Muscle layer of duodenum (tissue), 2 donors: ENCODE results near the gene HSPH1.

Experiments
- H3K27ac ChIP-seq: one replicate; pipeline ENCODE4 v1.7.0; 2013; ENCODE audit warnings: mild to moderate bottlenecking, low read length
- H3K27me3 ChIP-seq: one replicate; pipeline ENCODE4 v1.7.0; 2013; ENCODE audit warnings: low read depth, mild to moderate bottlenecking, control low read depth, low read length
- H3K36me3 ChIP-seq, 2 donors: one replicate each; pipeline ENCODE4 v1.7.0; 2013; ENCODE audit warnings: low read length in 2 of 2, control low read depth in 1 of 2, mild to moderate bottlenecking in 1 of 2; ENCODE audit not compliant: insufficient read depth in 2 of 2, control insufficient read depth in 1 of 2
- H3K4me1 ChIP-seq, 2 donors: one replicate each; pipeline ENCODE4 v1.7.0; 2013; ENCODE audit warnings: low read length in 2 of 2, mild to moderate bottlenecking in 2 of 2, control low read depth in 1 of 2, moderate library complexity in 1 of 2; ENCODE audit not compliant: insufficient read depth in 2 of 2, control insufficient read depth in 1 of 2
- H3K4me3 ChIP-seq, 2 donors: one replicate each; pipeline ENCODE4 v1.7.0; 2013; ENCODE audit warnings: low read length in 2 of 2, low read depth in 1 of 2, mild to moderate bottlenecking in 1 of 2
- H3K9me3 ChIP-seq, 2 donors: one replicate each; pipeline ENCODE4 v1.7.0; 2013; ENCODE audit warnings: low read length in 2 of 2, control low read depth in 1 of 2, mild to moderate bottlenecking in 1 of 2; ENCODE audit not compliant: control insufficient read depth in 1 of 2
- donor health status: healthy.

Gene HSPH1

GRCh38 chr13:31093145-31093885 lies 68.4 kb downstream of the HSPH1 start:
- no peaks in the 10 kb centered on the region for H3K9me3 ChIP-seq
- H3K27me3 ChIP-seq: no peaks in the 10 kb centered on the region
- H3K27ac ChIP-seq: no peak overlapping the region
- H3K4me1 ChIP-seq: no peaks in the 10 kb centered on the region
- no peak overlapping the region for H3K4me3 ChIP-seq
- H3K36me3 ChIP-seq: no peaks in the 10 kb centered on the region

- no peaks in the 10 kb centered on the region for H3K4me1 ChIP-seq
- H3K4me3 ChIP-seq: no peak overlapping the region
- no peaks in the 10 kb centered on the region for H3K36me3 ChIP-seq
- H3K27ac ChIP-seq: no peak overlapping the region
- H3K9me3 ChIP-seq: no peaks in the 10 kb centered on the region
- H3K27me3 ChIP-seq: no peaks in the 10 kb centered on the region
These were observed 69.1 kb downstream of the HSPH1 start for GRCh38 chr13:31092646-31093045.

- no peaks in the 10 kb centered on the region for H3K36me3 ChIP-seq
- no peak overlapping the region for H3K27ac ChIP-seq
- no peak overlapping the region for H3K4me3 ChIP-seq
- H3K9me3 ChIP-seq: no peaks in the 10 kb centered on the region
- H3K27me3 ChIP-seq: no peaks in the 10 kb centered on the region
- H3K4me1 ChIP-seq: no peaks in the 10 kb centered on the region
These were observed 70.6 kb downstream of the HSPH1 start for GRCh38 chr13:31090961-31091624.

GRCh38 chr13:31090096-31090495 lies 71.6 kb downstream of the HSPH1 start:
- H3K9me3 ChIP-seq: no peaks in the 10 kb centered on the region
- H3K27me3 ChIP-seq: no peaks in the 10 kb centered on the region

GRCh38 chr13:31089649-31090048 lies 72.1 kb downstream of the HSPH1 start:
- no peaks in the 10 kb centered on the region for H3K9me3 ChIP-seq
- no peaks in the 10 kb centered on the region for H3K27me3 ChIP-seq
- no peak overlapping the region for H3K27ac ChIP-seq
- no peak overlapping the region for H3K4me3 ChIP-seq
- H3K4me1 ChIP-seq: no peaks in the 10 kb centered on the region
- H3K36me3 ChIP-seq: no peaks in the 10 kb centered on the region

More at GRCh38 chr13:31090096-31090495, 71.6 kb downstream of the HSPH1 start:
- no peak overlapping the region for H3K27ac ChIP-seq
- no peaks in the 10 kb centered on the region for H3K36me3 ChIP-seq
- no peaks in the 10 kb centered on the region for H3K4me1 ChIP-seq
- H3K4me3 ChIP-seq: no peak overlapping the region

GRCh38 chr13:31088826-31089420 lies 72.8 kb downstream of the HSPH1 start:
- Histone ChIP-seq H3K27ac (no peak overlapping the region), H3K9me3 (no peaks in the 10 kb centered on the region), H3K4me3 (no peak overlapping the region), H3K27me3 (no peaks in the 10 kb centered on the region), H3K4me1 (no peaks in the 10 kb centered on the region), H3K36me3 (no peaks in the 10 kb centered on the region)
